HCT116 (cell line): ENCODE results near the gene CD99L2.

ENCODE experiments used
- FOSL1 ChIP-seq: IDR thresholded peaks from 2 replicates; pipeline ENCODE4 v1.6.1; 2012; ENCODE audit warnings: low read depth
- POLR2A ChIP-seq: IDR thresholded peaks from 2 replicates; pipeline ENCODE4 v1.7.0; 2011; ENCODE audit warnings: borderline replicate concordance; ENCODE audit not compliant: insufficient read depth, insufficient read length; ENCODE audit errors: extremely low read depth
- POLR2AphosphoS5 ChIP-seq: IDR thresholded peaks from 2 replicates; pipeline ENCODE4 v1.6.1; 2011; ENCODE audit warnings: mild to moderate bottlenecking, low read depth, low read length, moderate library complexity
- TCF7L2 ChIP-seq: IDR thresholded peaks from 2 replicates; pipeline ENCODE4 v1.7.0; 2011; ENCODE audit warnings: borderline replicate concordance, inconsistent platforms; ENCODE audit not compliant: insufficient read depth, insufficient read length; ENCODE audit errors: extremely low read depth
- TF ChIP-seq, protein P1 (sequence below): IDR thresholded peaks from 2 replicates; pipeline ENCODE4 v1.6.1; 2012; ENCODE audit warnings: low read depth
- TF ChIP-seq, protein P2 (sequence below), 3 experiments: fragments of 200-600 bp in 1 of 3; sonication (generic) in 1 of 3; IDR thresholded peaks in 2 of 3; conservative IDR thresholded peaks in 1 of 3; 2 replicates each; pipeline ENCODE4 v1.5.1; 2012 to 2017; ENCODE audit warnings: low read depth in 2 of 3, low read length in 2 of 3, antibody characterized with exemption in 1 of 3, borderline replicate concordance in 1 of 3, control low read depth in 1 of 3, mild to moderate bottlenecking in 1 of 3, mixed read lengths in 1 of 3, mixed run types in 1 of 3, moderate library complexity in 1 of 3; ENCODE audit not compliant: insufficient read depth in 1 of 3
- TF ChIP-seq, protein P3 (sequence below): IDR thresholded peaks from 2 replicates; pipeline ENCODE4 v1.6.1; 2012

- TF ChIP-seq POLR2A (no peak), POLR2AphosphoS5 (no peak), FOSL1 (no peak), TCF7L2 (no peak)
- TF ChIP-seq, protein P1, sequence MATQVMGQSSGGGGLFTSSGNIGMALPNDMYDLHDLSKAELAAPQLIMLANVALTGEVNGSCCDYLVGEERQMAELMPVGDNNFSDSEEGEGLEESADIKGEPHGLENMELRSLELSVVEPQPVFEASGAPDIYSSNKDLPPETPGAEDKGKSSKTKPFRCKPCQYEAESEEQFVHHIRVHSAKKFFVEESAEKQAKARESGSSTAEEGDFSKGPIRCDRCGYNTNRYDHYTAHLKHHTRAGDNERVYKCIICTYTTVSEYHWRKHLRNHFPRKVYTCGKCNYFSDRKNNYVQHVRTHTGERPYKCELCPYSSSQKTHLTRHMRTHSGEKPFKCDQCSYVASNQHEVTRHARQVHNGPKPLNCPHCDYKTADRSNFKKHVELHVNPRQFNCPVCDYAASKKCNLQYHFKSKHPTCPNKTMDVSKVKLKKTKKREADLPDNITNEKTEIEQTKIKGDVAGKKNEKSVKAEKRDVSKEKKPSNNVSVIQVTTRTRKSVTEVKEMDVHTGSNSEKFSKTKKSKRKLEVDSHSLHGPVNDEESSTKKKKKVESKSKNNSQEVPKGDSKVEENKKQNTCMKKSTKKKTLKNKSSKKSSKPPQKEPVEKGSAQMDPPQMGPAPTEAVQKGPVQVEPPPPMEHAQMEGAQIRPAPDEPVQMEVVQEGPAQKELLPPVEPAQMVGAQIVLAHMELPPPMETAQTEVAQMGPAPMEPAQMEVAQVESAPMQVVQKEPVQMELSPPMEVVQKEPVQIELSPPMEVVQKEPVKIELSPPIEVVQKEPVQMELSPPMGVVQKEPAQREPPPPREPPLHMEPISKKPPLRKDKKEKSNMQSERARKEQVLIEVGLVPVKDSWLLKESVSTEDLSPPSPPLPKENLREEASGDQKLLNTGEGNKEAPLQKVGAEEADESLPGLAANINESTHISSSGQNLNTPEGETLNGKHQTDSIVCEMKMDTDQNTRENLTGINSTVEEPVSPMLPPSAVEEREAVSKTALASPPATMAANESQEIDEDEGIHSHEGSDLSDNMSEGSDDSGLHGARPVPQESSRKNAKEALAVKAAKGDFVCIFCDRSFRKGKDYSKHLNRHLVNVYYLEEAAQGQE: no peak
- TF ChIP-seq, protein P2, sequence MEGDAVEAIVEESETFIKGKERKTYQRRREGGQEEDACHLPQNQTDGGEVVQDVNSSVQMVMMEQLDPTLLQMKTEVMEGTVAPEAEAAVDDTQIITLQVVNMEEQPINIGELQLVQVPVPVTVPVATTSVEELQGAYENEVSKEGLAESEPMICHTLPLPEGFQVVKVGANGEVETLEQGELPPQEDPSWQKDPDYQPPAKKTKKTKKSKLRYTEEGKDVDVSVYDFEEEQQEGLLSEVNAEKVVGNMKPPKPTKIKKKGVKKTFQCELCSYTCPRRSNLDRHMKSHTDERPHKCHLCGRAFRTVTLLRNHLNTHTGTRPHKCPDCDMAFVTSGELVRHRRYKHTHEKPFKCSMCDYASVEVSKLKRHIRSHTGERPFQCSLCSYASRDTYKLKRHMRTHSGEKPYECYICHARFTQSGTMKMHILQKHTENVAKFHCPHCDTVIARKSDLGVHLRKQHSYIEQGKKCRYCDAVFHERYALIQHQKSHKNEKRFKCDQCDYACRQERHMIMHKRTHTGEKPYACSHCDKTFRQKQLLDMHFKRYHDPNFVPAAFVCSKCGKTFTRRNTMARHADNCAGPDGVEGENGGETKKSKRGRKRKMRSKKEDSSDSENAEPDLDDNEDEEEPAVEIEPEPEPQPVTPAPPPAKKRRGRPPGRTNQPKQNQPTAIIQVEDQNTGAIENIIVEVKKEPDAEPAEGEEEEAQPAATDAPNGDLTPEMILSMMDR (IDR thresholded peaks at IDR 0.05 in 2 of 3, conservative IDR thresholded peaks at IDR 0.05 in 1 of 3; ENCODE audit: borderline replicate concordance in 1 of 3, insufficient read depth in 1 of 3, low read depth in 2 of 3, low read length in 2 of 3): no peak
- TF ChIP-seq, protein P3, sequence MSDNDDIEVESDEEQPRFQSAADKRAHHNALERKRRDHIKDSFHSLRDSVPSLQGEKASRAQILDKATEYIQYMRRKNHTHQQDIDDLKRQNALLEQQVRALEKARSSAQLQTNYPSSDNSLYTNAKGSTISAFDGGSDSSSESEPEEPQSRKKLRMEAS: no peak
Observed at GRCh38 chrX:150870487-150871340, 27.8 kb downstream of the CD99L2 start.
